Measurements from ENCODE around the gene CREBRF. TPM values are rescaled to one million over a fixed set of nuclear protein-coding genes. Genes with fewer than 3 reads are reported as not detected.

Gene CREBRF
- total RNA-seq, 2 experiments from 2014 or later, result 12.1 to 12.5 TPM

- POLR2A ChIA-PET, result interaction anchor here (0.9 to 1.5 kb wide), 4 partner anchors 10 to 56 kb away, joined by 3 to 6 read pairs (median 4); partner anchors contain the start of gene ATP6V0E1
- Histone ChIP-seq H3K4me1 (ENCODE audit: insufficient read depth, low read length, poor library complexity, severe bottlenecking) (peaks cover 29% of the 10 kb centered on the region), H3K4me3 (ENCODE audit: low read depth, low read length, poor library complexity, severe bottlenecking) (no peak overlapping the region), H3K27ac (ENCODE audit: low read depth, low read length, poor library complexity, severe bottlenecking) (no peak overlapping the region), H3K9me2 (ENCODE audit: insufficient read depth, low read length) (no peaks in the 10 kb centered on the region), H3K9me3 (ENCODE audit: low read length) (peaks cover 14% of the 10 kb centered on the region), H2AFZ (ENCODE audit: low read length) (no peak overlapping the region), H3K36me3 (ENCODE audit: insufficient read depth, low read length) (peaks cover 17% of the 10 kb centered on the region), H3K79me2 (ENCODE audit: insufficient read depth, low read depth, low read length) (peaks cover 9% of the 10 kb centered on the region; the same call in 1 of the 2 replicates), H4K20me1 (ENCODE audit: insufficient read depth, low read length) (no peaks in the 10 kb centered on the region), H3K4me2 (ENCODE audit: low read length) (no peak overlapping the region)
- CTCF ChIA-PET (ENCODE audit: unreplicated experiment), result no interaction called here
- TF ChIP-seq CTCF (conservative IDR thresholded peaks at IDR 0.05; ENCODE audit: low read length) (no peak), EZH2phosphoT487 (IDR thresholded peaks at IDR 0.05; ENCODE audit: borderline replicate concordance, low read depth, low read length) (no peak)
- DNase-seq (ENCODE audit: low spot score), result no peak
- intact Hi-C loops (cut with micrococcal nuclease; ENCODE audit: unreplicated experiment), result no loop called here
- no TSS peak for BruUV-seq (replicated peaks)
These were observed 16.2 kb upstream of the CREBRF start for GRCh38 chr5:173039964-173040363.

- ChIA-PET CTCF (ENCODE audit: unreplicated experiment) (no interaction called here), POLR2A (interaction anchor here (0.7 to 1.7 kb wide), 7 partner anchors 8 to 15 kb away, joined by 3 to 6 read pairs (median 4); no protein-coding TSS in a partner anchor)
- Histone ChIP-seq H3K9me2 (ENCODE audit: insufficient read depth, low read length) (no peaks in the 10 kb centered on the region), H3K4me1 (ENCODE audit: insufficient read depth, low read length, poor library complexity, severe bottlenecking) (peaks cover 10% of the 10 kb centered on the region), H3K27ac (ENCODE audit: low read depth, low read length, poor library complexity, severe bottlenecking) (no peak overlapping the region), H2AFZ (ENCODE audit: low read length) (no peak overlapping the region), H3K4me3 (ENCODE audit: low read depth, low read length, poor library complexity, severe bottlenecking) (no peak overlapping the region), H4K20me1 (ENCODE audit: insufficient read depth, low read length) (no peaks in the 10 kb centered on the region), H3K4me2 (ENCODE audit: low read length) (no peak overlapping the region), H3K79me2 (ENCODE audit: insufficient read depth, low read depth, low read length) (peaks cover 5% of the 10 kb centered on the region; the same call in 1 of the 2 replicates), H3K36me3 (ENCODE audit: insufficient read depth, low read length) (peaks cover 15% of the 10 kb centered on the region), H3K9me3 (ENCODE audit: low read length) (peaks cover 14% of the 10 kb centered on the region)
- no peak for TF ChIP-seq CTCF (conservative IDR thresholded peaks at IDR 0.05; ENCODE audit: low read length)
- TF ChIP-seq EZH2phosphoT487 (IDR thresholded peaks at IDR 0.05; ENCODE audit: borderline replicate concordance, low read depth, low read length), result no peak
- BruUV-seq (replicated peaks), result no TSS peak
- intact Hi-C loops (cut with micrococcal nuclease; ENCODE audit: unreplicated experiment), result no loop called here
- no peak for DNase-seq (ENCODE audit: low spot score)
These were observed 14.0 kb upstream of the CREBRF start for GRCh38 chr5:173041881-173042762.

- Histone ChIP-seq H3K4me1 (ENCODE audit: insufficient read depth, low read length, poor library complexity, severe bottlenecking) (peaks cover 4% of the 10 kb centered on the region), H3K4me2 (ENCODE audit: low read length) (no peak overlapping the region), H4K20me1 (ENCODE audit: insufficient read depth, low read length) (no peaks in the 10 kb centered on the region), H3K9me3 (ENCODE audit: low read length) (peaks cover 14% of the 10 kb centered on the region), H3K27ac (ENCODE audit: low read depth, low read length, poor library complexity, severe bottlenecking) (no peak overlapping the region), H3K79me2 (ENCODE audit: insufficient read depth, low read depth, low read length) (no peaks in the 10 kb centered on the region), H2AFZ (ENCODE audit: low read length) (no peak overlapping the region), H3K9me2 (ENCODE audit: insufficient read depth, low read length) (no peaks in the 10 kb centered on the region), H3K36me3 (ENCODE audit: insufficient read depth, low read length) (peaks cover 11% of the 10 kb centered on the region), H3K4me3 (ENCODE audit: low read depth, low read length, poor library complexity, severe bottlenecking) (no peak overlapping the region)
- no peak for DNase-seq (ENCODE audit: low spot score)
- ChIA-PET POLR2A (interaction anchor here (0.7 to 1.7 kb wide), 6 partner anchors 8 to 15 kb away, joined by 3 to 6 read pairs (median 4); no protein-coding TSS in a partner anchor), CTCF (ENCODE audit: unreplicated experiment) (interaction anchor here (0.6 kb wide), 1 partner anchor 52 kb away, joined by 3 read pairs; no protein-coding TSS in a partner anchor)
- no peak for TF ChIP-seq EZH2phosphoT487 (IDR thresholded peaks at IDR 0.05; ENCODE audit: borderline replicate concordance, low read depth, low read length)
- TF ChIP-seq CTCF (conservative IDR thresholded peaks at IDR 0.05; ENCODE audit: low read length), result no peak
- intact Hi-C loops (cut with micrococcal nuclease; ENCODE audit: unreplicated experiment), result no loop called here
- no TSS peak for BruUV-seq (replicated peaks)
These were observed 13.4 kb upstream of the CREBRF start for GRCh38 chr5:173042763-173043107.
